ENCODE data around the gene MYL12B.
"Not testable (repeated sequence)": the region's sequence is repeated elsewhere in the genome, so short reads cannot be mapped to it uniquely, and the experiment has no call there.

The MYL12B gene

DNA sequence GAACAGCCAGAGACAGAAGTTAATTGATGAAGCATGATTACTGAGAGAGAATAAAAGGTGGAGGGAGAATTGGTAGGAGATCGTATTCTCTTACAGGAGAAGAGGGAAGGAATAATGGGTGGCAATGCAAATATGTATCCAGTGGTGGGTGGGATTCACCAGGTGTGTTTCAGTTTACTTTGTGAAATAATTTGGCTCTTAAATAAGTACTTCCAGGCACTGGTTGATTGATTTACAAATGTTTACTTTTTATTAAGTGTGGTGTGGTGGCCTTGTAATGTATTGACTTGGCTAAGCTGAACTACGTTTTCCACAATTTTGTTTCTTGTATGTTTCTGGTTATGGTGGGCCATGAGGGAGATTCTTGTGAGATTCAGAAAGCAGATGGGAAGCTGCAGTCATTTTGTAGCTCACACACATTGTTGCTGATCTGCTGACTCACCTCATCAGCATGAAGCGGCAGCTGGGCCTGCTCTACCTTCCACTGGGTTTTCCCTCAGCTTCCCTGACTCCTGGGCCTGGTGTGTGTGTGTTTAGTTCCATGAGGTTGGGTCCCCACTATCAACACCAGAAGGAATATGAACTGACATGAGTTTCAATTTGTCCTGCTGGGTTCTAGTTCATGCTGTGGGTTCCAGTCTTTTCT is 32.6 kb downstream of the MYL12B start:
- DNase-seq = no peak

DNA sequence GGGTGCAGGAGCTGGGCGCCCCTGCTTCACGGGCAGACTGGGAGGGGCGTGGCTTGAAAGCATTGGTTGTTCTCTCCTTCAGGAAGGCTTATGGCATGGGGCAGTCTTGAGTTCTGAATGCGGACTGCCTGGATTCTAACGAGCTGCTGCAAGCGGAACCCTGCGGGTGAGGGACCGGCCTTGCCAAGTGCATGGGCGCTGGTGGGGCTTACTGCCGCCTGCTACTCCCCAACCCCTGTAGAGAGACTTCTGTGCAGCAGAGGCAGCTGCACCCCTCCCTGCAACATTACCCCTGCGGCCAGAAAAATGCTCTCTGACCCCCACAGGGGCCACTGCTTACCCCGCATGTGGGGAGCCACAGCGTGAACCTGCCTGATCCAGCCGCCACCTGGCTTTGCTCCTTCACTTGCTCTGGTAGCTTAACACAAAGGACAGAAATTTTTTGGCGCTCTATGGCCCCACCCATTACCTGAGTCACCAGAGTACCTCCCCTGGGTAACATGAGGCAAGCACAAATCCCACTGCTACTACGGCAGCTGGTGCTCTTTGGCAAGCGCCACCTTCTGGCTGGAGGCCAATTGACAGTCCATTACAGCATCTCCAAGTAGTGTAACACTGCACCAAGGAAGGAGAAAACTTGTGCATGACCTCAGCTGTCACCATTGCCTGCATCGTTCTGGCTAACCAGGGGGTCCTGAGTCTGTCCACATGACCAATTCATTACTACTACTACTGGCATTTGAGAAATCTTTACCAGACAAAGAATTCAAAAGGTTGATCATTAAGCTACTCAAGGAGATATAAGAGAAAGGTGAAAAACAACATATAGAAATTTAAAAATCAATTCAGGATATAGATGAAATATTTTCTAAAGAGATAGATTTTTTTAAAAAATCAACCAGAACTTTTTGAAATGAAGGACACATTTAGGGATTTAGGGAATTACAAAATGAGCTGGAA is 35.4 kb downstream of the MYL12B start:
- peak in 55 of 56 donors; percentile 12 to 91 (median 64) for DNase-seq

- no peak for DNase-seq
These were observed 42.9 kb downstream of the MYL12B start for GRCh38 chr18:3304832-3305231.

DNA sequence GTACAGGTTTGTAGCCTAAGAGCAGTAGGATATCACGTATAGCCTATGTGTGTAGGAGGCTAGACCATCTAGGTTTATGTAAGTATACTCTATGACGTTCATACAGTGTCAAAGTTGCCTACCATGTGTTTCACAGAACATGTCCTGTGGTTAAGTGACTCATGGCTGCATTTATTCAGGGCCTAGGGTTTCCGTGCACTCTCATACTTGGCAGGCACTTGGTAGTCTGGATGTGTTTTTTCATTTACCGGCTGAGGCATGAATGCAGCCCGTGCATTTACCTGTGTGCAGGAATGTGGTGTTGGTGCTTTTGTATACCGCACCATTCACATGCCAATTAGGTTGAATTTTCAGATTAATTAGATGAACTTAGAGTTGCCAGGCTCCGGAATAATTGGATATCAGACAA is 43.4 kb downstream of the MYL12B start:
- no peak for DNase-seq

- DNase-seq = peak in 1 of 56 donors; percentile 7
These were observed 44.0 kb downstream of the MYL12B start for GRCh38 chr18:3305933-3306332.

DNA sequence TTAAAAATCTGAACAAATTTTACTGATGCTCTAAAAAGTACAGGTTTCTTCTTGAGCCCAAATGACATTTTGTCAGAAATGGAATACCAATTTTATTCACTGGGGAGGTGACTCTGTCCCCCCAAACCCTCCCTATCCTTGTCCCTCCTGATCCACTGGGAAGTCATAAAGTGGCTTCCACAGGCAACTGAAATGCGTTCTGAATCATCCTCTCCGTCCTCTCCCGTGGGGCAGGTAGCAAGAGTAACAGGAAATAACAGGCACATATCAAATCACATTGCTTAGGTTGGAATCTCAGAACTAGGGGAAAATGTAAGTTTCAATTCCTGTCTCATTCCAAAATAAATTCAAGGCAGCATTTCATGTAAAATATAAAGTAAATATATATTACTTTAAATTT is 44.5 kb downstream of the MYL12B start:
- DNase-seq = no peak

- no peak for DNase-seq
These were observed 51.8 kb downstream of the MYL12B start for GRCh38 chr18:3313685-3314084.

DNA sequence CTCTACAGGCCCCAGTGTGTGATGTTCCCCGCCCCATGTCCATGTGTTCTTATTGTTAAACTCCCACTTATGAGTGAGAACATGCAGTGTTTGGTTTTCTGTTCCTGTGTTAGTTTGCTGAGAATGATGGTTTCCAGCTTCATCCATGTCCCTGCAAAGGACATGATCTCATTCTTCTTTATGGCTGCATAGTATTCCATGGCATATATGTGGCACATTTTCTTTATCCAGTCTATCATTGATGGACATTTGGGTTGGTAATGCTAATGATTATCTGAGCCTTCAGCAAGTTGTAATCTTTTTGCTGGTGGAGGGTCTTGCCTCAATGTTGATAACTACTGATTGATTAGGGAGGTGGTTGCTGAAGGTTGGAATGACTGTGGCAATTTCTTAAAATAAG is 53.4 kb downstream of the MYL12B start:
- DNase-seq = not testable (repeated sequence)

GRCh38 chr18:3319399-3319798 is 57.5 kb downstream of the MYL12B start:
- no peak for DNase-seq

DNA sequence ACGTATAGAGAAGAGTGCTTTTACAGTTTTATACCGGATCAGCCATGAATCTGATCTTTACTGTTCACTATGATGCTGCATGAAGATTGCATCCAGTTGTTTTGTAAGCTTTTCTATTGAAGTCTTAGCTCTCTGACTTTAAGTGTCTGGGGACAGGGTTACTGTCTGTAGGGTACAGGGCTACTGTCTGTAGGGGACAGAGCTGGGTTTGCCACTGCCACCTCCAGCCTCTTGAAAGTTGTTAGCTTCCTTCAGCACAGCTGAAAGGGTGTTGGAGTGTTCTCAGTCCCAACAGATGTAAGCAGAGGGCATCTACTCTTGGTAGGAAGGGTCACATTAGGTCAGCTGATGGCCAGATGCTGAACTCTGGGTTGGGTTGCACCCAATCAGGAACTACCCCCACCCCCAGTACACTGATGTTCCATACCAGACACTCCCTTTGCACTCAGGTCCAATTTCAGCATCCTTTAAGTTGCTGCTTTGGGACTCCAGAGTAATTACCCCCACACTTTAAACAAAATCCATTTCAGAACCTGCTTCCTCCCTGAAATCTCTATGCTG is 58.0 kb downstream of the MYL12B start:
- no peak for DNase-seq

- peak in 1 of 56 donors; percentile 40 for DNase-seq
These were observed 59.3 kb downstream of the MYL12B start for GRCh38 chr18:3321133-3321812.

DNA sequence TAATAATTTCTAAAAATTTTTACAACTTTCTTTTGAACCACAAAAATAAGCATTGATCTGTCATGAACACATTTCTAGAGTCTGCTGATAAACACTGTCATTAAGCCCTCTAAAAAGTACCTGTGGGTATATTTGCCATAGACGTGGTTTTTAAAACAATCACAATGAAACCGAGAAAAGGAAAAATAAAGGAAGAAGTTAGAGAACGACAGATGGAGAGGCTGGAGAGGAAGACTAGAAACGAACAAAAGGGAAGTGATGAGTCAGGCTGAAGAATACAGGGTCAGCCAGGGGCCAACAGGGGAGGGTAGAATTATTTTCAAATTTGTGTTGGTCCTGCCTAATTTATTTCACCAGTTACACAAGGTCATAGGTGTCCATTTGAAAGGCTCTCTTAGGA is 62.0 kb downstream of the MYL12B start:
- no peak for DNase-seq
